CD4-positive, alpha-beta T cell treated with Interferon gamma for 1 hour (primary cell): ENCODE measurements around the gene FUCA1.
A peak's percentile ranks its signal among the peaks of the same experiment; 100 is the strongest.
"Not testable (repeated sequence)": the region's sequence is repeated elsewhere in the genome, so short reads cannot be mapped to it uniquely, and the experiment has no call there.

Experiments used
- DNase-seq: peaks from one replicate; pipeline ENCODE4 v3.0.0-alpha.2; 2020

FUCA1 gene

DNA sequence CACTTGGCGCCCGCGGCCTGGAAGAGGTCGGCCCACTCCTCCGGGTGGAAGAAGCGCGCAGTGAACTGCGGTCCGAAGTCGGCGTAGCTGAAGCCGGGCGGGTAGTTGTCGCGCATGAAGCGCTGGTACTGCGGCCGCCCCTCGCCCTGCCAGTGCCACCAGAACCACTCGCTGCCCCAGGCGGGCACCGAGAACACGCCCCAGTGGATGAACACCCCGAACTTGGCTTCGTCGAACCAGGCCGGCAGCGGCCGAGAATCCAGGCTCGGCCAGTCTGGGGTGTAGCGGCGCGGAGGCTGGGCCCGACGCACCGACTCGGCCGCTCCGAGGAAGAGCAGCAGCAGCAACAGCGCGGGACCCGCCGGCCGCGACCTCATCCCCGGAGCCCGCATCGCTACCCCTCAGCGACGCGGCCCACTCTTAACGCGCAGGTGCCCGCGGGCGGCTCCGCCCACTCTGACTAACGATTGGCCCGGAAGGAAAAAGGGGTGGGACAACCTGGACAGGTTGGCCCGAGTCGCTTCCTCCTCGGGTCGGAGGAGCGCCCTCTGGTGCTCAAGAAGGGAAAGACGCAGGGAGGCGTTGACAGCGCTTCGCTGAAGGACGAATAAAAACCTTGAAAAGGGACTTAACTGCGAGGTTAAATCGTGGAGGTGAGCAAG lies at the start of gene FUCA1:
Gene FUCA1, minus strand, starts transcription at position 396 of the 662 bp plus-strand sequence. Its CDS starts 4 bp downstream, at position 392.
- DNase-seq = peak; percentile 95

DNA sequence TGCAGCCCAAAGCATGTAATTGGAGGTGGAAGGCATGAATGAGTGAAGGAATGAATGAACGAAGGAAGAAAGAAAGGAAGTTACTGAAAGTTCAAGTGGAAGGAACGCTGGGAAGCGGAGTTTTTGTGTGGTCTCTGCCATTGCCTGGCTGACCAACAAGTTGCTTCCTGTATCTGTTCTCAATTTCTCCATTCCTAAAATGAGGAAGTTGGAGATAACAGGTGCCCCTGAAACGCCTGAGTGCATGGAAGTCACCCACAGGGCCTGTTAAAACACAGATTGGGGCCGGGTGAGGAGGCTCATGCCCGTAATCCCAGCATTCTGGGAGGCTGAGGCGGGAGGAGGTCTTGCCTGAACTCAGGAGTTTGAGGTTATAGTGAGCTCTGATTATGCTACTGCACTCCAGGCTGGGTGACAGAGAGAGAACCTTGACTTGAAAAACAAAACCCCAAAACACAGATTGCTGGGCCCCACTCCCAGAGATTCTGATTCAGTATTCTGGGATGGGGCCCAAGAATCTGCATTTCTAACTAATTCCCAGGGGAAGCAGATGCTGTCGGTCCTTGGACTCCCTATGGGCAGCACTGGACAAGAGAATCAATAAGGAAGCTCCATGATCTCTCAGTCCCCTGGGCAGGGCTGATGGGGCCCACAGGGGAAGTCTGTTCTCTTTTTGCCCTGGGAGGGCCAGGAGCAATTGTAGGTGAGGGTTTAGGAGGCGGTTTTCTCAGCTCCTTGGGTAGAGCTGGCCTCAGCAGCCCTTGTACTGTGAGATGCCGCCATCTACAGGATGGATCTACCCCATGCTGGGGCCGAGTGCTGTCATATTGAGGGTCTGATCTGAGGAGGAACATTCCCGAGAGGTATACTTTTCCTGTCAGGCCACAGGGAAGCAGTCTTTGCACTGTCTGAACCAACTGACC lies 48.4 kb upstream of the FUCA1 start:
- DNase-seq = peak; percentile 77

DNA sequence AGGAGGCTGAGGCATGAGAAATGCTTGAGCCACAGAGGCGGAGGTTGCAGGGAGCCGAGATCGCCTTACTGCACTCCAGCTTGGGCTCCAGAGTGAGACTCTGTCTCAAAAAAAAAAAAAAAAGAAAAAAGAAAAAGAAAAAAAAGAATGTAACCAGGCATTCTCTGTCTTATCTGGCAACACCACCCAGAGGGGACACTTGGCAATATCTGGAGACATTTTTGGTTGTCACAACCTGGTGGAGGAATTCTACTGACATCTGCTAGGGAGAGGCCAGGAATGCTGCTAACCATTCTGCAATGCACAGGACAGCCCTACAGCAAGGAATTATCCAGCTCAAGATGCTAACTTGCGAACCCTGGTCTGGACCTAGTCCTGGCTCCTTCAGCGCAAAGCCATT lies 47.4 kb upstream of the FUCA1 start:
- DNase-seq = no peak

DNA sequence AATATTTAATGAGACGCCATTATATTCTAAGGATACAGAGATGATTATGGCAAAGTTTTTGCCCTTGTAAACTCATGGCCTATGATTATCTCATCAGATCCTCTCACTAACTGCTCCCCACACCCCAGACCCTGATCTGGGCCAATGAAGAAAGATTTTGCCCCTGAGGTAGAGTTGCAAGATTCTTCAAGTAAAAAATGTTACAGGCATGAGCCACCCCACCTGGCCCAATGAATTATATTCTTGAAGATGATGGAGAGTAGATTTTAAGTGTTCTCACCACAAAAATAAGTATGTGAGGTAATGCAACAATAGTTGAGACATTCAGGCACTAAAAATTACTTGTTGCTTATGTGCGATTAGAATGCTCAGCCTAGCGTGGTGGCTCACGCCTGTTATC lies 46.8 kb upstream of the FUCA1 start:
- DNase-seq = no peak

DNA sequence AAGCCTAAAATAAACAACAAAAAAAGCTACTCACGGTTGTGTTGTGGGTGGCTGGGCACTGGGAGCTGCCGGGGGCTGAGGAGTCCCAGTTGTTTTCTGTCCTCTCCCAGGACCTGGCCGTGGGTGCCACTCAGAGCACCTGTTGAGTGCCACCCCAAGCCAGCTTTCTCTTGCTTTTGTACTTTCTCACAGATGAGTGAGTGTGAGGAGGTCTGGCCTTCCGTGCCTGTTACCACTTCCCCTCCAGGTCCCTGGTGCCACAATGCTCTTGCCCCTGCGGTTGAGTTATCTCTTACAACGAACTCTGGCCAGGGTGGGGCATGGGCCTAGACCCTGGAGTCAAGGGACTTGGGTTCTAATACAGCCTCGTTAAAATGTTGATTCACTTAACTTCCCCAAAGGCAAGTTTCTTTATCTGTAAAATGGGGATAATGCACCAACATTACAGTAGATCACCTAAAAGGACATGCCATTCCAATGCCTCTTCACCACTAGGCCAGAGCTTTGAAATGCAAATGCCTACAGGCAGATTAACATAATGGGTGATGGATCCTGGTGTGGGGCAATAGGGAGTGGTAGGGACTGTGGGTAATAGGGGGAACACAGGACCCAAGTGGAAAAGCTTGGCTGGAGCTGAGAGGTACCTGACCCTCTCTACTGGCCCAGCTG lies 45.3 kb upstream of the FUCA1 start, which contains the start of gene CNR2:
Gene CNR2, minus strand, starts transcription at position 151 of the 669 bp plus-strand sequence. CDS start 37,745 bp downstream, outside the sequence.
- peak; percentile 68 for DNase-seq

DNA sequence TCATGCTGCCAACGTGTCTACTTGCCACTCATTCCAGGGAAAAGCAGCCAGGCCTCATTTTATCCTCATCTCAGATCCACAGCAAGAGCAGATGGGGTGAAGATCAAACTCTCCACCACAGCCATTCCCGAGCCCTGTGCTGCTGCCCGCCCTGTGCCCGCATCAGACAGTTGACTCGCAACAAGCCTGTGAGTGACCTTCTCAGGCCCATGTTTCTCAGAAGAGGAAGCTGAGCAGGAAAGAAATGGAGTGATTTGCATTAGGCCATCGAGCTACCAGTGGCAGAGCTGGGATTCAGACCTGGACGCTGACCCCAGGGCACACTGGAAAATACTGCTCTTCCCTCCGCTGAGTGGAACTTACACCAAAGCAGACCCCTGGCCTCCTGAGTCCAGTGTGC lies 43.8 kb upstream of the FUCA1 start:
- DNase-seq = no peak

DNA sequence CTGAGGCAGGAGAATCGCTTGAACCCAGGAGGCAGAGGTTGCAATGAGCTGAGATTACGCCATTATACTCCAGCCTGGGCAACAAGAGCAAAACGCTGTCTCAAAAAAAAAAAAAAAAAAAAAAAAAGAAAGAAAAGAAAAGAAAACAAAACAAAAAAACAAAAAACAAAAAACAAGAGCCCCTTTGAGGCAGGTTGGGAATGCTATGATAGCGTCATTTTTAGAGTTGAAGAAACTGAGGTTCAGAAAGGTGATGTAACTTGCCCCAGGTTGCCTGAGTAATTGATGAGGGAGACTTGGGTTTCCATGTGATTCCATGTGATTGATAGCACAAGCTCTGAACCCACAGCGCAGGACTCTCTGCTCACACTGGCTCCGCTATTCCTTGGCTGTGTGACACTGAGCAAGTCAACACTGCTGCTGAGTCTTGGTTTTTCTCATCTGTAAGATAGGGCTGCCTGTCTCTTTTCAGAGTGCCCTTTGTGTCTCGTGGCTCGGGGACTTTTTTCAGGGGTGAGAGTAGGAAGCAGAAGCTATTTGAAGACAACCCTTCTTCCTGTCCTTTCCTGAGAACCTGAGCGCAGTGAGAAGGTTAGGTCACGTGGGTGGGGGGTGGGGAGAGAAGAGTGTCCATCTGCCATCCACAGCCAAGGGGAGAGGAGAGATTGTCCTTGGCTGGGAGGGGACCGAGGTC lies 42.6 kb upstream of the FUCA1 start:
- DNase-seq = peak; percentile 23

DNA sequence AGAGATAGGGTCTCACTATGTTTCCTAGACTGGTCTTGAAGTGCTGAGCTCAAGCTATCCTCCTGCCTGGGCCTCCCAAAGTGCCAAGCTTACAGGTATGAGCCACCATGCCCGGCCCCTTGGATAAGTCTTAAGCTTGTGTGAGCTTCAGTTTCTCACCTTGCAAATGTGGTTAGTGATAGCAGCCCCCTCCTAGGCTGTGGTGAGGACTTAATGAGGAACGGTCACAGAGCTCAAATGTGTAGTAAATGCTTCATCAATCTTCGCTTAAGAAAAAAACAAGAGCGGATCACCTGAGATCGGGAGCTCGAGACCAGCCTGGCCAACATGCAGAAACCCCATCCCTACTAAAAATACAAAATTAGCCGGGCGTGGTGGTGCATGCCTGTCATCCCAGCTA lies 42.1 kb upstream of the FUCA1 start:
- DNase-seq = no peak

DNA sequence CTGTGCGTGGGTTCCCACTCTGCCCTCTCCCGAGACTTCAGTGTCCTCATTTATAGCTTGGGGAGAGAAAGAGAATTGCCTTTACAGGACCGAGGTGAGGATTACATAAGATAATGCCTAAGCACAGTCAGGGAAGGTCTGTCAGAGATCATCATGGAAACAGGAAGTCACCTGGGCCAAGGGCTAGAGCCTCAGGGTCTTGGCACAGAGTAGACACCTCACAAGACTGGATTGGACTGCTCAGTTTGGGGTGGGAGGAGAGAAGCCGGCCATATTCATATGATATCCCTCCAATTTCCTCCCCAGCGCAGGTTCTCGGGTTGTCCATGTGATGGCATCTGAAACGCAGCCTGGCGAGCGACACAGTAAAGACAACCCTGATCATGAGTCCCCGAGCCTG lies 41.3 kb upstream of the FUCA1 start:
- no peak for DNase-seq

DNA sequence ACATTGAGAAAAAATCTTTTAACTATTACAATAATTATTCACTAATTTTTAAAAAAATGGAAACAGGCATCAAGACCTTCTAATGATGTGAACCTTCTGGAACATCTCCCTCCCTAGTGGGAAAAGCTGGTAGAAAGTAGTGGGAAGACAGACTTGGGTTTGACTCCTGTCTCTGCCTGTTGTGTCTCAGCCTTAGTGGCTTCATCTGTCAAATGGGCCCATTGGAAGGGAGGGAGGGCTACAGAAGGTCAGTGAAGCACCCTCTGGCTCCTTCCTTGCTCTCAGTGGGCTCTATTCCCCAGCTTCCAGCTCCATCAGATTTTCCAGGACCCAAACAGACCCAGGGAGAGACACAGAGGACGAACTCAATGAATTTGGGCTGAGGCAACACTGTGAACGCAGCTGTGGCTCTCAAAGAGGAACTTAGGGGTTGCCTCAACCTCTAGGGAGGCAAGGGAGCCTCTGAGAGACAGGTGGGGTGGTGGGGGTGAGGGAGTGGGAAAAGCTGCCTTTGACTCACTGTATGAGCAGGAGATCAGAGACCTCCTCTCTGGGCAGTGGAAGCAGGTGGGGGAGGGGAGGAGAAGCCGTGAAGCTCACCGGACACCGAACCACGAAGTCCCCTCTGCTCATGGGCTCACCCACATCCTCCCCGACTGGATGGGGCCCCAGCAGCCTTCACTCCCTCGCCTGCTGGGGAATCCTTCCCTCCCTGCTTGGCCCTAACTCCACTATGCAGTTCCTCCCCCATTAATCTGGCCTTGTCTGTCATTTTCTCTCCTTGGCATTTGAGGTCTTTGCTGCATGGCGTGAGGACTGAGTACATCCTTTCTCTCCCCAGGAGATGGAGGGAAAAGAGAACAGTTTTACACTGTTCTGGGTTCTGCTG lies 40.6 kb upstream of the FUCA1 start:
- DNase-seq = peak; percentile 52

DNA sequence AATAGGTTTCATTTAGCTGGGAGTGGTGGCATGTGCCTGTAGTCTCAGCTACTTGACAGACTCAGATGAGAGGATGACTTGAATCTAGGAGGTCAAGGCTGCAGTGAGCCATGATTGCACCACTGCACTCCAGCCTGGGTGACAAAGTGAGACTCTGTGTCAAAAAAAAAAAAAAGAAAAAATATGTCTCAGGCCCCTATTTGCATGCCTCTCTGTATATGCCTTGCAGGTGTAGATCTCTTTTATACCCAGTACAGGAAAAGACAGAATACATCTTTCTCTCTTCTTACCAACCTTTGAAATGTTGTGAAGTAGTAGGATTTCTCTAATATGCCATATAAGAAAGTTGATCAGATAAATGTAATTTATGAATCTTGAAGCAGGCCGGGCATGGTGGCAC lies 38.6 kb upstream of the FUCA1 start:
- DNase-seq = no peak

DNA sequence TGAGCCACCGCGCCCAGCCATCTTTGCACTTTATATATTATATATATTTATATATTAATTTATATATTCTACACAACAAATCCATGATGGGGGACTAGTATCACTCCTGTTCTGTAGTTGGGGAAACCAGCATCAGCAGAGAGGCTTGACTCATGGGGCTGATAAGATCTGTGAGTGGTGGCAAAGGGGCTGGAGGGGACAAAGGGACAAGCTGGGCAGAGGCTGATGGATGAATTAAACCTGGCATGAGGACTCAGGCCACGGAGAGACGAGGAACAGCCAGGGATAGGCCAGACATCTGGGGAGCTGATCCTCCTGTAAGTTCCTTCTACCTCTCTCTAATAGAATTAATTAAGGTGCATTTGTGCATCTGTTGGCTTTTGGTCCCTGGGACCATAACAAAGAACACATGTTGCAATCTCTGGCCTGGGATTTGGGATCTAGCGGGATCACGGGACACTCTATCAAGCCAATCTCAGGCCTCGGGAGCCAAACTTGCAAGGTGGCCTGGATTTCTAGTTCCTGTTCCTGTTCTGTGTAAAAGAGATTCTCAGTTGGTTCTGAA lies 37.5 kb upstream of the FUCA1 start:
- no peak for DNase-seq

DNA sequence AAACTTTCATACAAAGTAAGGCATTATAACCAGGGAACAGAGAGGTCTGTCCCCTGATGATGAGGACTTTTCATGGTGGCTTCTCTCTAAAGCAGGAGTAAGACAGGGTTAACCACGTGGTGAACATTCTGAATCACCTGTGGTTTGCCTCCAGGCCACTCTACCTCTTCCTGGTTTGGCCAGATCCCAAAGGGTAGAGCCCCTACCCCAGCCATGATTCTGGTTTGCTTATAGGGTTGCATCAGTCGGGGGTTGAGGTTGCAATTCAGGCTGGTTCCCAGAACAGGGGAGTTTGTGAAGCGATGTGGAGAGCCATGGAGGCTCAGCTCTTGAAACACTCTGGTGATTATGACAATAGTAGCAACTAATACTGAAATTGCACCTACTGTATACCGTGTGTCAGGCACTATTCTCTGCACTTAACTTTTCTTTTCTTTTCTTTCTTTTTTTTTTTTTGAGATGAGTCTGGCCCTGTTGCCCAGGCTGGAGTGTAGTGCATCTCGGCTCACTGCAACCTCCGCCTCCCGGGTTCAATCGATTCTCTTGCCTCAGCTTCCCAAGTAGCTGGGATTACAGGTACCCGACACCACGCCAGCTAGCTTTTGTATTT lies 36.8 kb upstream of the FUCA1 start:
- no peak for DNase-seq

DNA sequence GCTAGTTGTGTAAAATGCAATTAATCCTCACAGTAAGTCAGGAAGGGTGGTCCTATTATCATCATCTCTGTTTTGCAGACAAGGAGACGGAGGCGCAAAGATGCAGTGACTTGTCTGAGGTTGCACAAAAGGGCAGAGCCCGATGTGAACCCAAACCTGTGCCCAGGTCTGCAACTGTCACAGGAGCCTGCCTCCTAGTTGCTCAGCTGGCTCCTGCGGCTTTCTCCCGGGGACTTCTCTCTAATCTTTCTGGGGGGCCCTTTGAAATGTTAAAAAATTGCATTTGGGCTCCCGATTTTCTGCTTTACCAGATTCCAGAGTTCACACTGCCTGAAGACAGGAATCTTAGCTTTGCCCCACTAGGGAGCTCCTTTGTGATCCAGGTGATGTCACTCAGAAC lies 35.7 kb upstream of the FUCA1 start:
- DNase-seq = no peak

DNA sequence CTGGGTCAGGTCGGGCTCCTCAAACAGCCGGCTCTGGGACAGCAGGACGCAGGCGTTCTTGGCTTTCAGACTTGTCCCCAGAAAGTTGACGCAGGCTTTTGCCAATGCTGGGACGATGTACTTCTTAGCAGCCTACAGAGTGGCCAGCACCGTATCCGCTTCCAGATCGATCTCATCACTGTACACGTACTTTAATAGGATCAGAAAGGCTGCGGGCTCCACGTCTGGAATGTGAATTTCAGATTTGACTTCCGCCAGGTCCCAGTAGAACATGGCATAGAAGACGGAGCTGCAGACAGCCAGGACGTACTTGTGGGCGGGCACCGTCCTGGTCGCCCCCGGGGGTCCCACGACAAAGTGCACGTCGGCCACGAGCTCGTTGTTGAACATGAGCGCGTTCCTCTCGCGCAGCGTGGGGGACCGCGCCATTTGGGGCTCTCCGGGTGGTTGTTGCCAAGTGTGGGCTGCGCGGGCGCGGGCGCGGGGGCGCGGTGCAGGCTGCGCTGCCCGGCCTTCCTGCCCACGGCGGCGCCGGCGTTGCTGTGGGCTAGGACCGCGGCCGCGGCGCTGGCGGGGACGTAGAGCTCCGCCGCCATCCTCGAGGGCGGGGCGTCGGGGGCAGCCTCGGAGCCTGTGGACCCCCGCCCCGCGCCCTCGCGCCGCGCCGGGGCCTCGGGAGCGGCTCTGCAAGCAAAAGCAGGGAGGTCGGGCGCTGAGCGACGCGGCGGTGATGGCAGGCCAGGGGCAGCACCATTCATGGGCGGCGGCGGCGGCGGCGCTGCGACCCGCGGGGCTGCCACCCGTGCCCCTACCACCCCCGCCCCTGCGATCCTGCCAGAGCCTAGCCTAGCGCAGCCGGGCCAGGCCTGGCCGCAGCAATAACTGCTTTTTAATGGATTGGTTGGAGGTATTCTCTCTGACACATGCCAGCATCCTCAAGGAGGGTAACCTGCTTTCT lies 34.5 kb upstream of the FUCA1 start:
- DNase-seq = no peak

DNA sequence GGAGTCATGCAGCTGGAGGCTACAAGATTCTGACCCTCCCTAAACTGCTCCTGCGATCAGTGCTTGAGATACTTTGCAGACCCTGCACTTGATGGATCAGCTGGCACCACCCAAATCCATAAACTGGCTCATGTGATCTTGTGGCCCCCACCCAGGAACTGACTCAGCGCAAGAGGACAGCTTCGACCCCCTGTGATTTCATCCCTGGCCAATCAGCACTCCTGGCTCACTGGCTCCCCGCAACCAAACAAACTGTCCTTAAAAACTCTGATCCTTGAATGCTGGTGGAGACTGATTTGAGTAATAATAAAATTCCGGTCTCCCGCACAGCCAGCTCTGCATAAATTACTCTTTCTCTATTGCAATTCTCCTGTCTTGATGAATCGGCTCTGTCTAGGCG lies 31.9 kb upstream of the FUCA1 start:
- not testable (repeated sequence) for DNase-seq

DNA sequence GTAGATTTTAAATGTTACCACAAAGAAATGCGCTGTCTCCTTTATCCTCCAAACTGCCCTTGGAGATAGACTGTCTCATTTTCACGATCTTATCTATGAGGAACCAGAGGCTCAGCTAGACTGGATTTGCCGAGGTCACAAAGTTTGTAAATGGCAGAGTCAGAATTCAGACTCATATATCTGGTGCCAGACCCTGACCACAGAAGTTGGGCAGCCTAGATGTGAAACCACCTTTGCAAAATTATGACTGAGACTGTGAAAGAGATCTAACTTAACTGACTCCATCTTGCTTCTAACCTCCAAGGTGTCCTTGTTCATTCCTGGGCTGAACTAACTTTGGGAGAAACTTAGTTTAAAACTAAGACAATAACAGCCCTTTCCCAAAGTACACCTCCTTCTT lies 31.0 kb upstream of the FUCA1 start:
- DNase-seq = no peak

DNA sequence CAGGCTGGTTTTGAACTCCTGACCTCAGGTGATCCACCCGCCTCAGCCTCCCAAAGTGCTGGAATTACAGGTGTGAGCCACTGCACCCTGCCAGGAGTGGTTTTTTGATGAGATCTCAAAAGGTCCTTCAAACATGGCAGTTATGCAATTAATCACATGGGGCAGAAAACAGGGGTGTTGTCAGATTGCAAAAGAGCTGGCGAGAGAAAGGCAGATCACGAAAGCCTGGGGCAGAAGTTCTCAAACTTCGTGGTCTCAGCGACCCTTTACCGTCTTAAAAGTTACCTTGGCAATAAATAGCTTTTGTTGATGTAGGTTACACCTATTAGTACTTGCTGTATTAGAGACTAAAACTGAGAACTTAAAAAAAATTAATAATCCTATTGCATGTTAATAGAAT lies 29.0 kb upstream of the FUCA1 start:
- no peak for DNase-seq

DNA sequence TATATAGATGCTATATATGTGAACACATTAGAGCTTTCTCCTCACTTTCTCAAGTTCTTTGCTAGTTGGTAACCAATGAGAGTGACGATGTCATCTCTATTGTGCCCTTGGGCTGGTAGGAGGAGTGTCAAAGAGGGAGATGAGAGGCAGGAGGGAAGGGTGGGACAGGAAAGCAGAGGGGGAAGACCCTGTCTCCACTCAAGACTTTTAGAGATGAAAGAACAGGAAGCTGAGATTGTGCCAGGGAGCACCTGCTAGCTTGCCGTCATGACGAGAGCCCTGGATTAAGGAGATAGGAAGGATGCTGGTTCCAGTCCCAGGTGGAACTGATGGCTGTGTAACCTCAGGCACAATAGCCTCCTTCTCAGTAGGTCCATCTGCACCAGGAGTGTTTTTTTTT lies 28.4 kb upstream of the FUCA1 start:
- DNase-seq = no peak

DNA sequence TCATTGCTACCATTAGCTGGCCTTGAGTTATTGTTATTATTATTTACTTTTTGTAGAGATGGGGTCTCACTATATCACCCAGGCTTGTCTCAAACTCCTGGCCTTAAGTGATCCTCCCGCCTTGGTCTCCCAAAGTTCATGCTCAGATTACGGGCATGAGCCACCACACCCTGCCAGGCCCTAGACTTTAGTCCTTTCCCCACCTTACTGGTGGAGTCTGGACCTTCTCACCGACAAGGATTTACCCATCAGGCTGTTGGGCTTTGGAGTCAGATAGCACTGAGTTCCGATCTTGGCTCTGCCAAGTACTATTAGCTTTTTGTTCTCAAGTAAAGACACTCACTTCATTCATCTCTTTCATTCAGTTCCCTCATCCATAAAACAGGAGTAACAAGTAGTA lies 27.9 kb upstream of the FUCA1 start:
- no peak for DNase-seq
